22Rv1 (cell line): ENCODE data around the gene SH3TC2.

Source experiments
- CTCF ChIP-seq: fragments of 450-650 bp; IDR thresholded peaks from 2 replicates; pipeline ENCODE4 v1.5.1; 2017; ENCODE audit warnings: mild to moderate bottlenecking
- ZFX ChIP-seq: fragments of 450-650 bp; IDR thresholded peaks from 2 replicates; pipeline ENCODE4 v1.6.1; 2017; ENCODE audit warnings: antibody characterized with exemption, borderline replicate concordance

- no peak for TF ChIP-seq CTCF
- no peak for TF ChIP-seq ZFX
These were observed 19.2 kb downstream of the SH3TC2 start for GRCh38 chr5:149043641-149044040.
